Subcutaneous adipose tissue (tissue), 4 donors: ENCODE results near the gene LRRC49. TPM values are rescaled to one million over a fixed set of nuclear protein-coding genes. Genes with fewer than 3 reads are reported as not detected.

Experiments used
- CTCF ChIP-seq: fragments of 450-650 bp; IDR thresholded peaks from one replicate; pipeline ENCODE4 v1.5.1; 2016; ENCODE audit warnings: low read depth, mild to moderate bottlenecking, control low read depth, antibody characterized with exemption, moderate library complexity
- total RNA-seq, 4 donors: library from RNA; depleted of rRNA; stranded (reverse); fragments of >200 nt; gene quantifications; one replicate each; pipeline ENCODE4 v1.1.0, GENCODE V29; 2016

Gene LRRC49
- total RNA-seq, 4 donors from 2014 or later = 3.2 to 8.8 (median 4.8) TPM

GRCh38 chr15:70902107-70902506 lies 9.5 kb downstream of the LRRC49 start:
- TF ChIP-seq CTCF = no peak

- TF ChIP-seq CTCF = no peak
Measured at GRCh38 chr15:70906842-70907241, 14.2 kb downstream of the LRRC49 start.

GRCh38 chr15:70907784-70908471 lies 15.3 kb downstream of the LRRC49 start:
- TF ChIP-seq CTCF = no peak

- no peak for TF ChIP-seq CTCF
Measured at GRCh38 chr15:70910958-70911357, 18.3 kb downstream of the LRRC49 start.

GRCh38 chr15:70912187-70912586 lies 19.6 kb downstream of the LRRC49 start:
- TF ChIP-seq CTCF = no peak

GRCh38 chr15:70916531-70916930 lies 23.9 kb downstream of the LRRC49 start:
- TF ChIP-seq CTCF = no peak

GRCh38 chr15:70917955-70918354 lies 25.3 kb downstream of the LRRC49 start:
- TF ChIP-seq CTCF = no peak
